Glutamatergic neuron (in vitro differentiated cells): ENCODE measurements around the gene S100A11. TPM values are rescaled to one million over a fixed set of nuclear protein-coding genes. Genes with fewer than 3 reads are reported as not detected.

Experiments
- DNase-seq: peaks from one replicate; pipeline ENCODE4 v3.0.0; 2022
- H3K27ac Mint-ChIP-seq: one replicate; pipeline ENCODE4 v1.8.0; 2020; ENCODE audit warnings: mild to moderate bottlenecking, mixed read lengths, inconsistent platforms; ENCODE audit not compliant: unreplicated experiment
- H3K27me3 Mint-ChIP-seq: one replicate; pipeline ENCODE4 v1.8.0; 2020; ENCODE audit warnings: mild to moderate bottlenecking, moderate library complexity, mixed read lengths, inconsistent platforms; ENCODE audit not compliant: unreplicated experiment
- H3K36me3 Mint-ChIP-seq: one replicate; pipeline ENCODE4 v1.8.0; 2020; ENCODE audit warnings: mild to moderate bottlenecking, mixed read lengths, inconsistent platforms; ENCODE audit not compliant: unreplicated experiment
- H3K4me1 Mint-ChIP-seq: one replicate; pipeline ENCODE4 v1.8.0; 2020; ENCODE audit warnings: mild to moderate bottlenecking, low read depth, mixed read lengths, inconsistent platforms; ENCODE audit not compliant: unreplicated experiment
- H3K4me3 Mint-ChIP-seq: one replicate; pipeline ENCODE4 v1.8.0; 2020; ENCODE audit warnings: mild to moderate bottlenecking, mixed read lengths, inconsistent platforms; ENCODE audit not compliant: unreplicated experiment
- H3K9me3 Mint-ChIP-seq: one replicate; pipeline ENCODE4 v1.8.0; 2020; ENCODE audit warnings: mild to moderate bottlenecking, moderate library complexity, mixed read lengths, inconsistent platforms; ENCODE audit not compliant: unreplicated experiment
- total RNA-seq: library from RNA; stranded (reverse); fragmentation: NEBNext Ultra II Directional; extraction: Animal tissue kit (Norgen Biotek cat#: 25700); gene quantifications from one replicate; pipeline ENCODE4 v1.2.1, GENCODE V29; 2021; ENCODE audit not compliant: unreplicated experiment
- TF ChIP-seq, protein P1 (sequence below): fragments of 200-600 bp; sonication (generic); IDR thresholded peaks from one replicate; pipeline ENCODE4 v1.5.0; 2021; ENCODE audit not compliant: partially characterized antibody, unreplicated experiment

The S100A11 gene
- total RNA-seq, 1 donor from 2014 or later = 45.1 TPM

DNA sequence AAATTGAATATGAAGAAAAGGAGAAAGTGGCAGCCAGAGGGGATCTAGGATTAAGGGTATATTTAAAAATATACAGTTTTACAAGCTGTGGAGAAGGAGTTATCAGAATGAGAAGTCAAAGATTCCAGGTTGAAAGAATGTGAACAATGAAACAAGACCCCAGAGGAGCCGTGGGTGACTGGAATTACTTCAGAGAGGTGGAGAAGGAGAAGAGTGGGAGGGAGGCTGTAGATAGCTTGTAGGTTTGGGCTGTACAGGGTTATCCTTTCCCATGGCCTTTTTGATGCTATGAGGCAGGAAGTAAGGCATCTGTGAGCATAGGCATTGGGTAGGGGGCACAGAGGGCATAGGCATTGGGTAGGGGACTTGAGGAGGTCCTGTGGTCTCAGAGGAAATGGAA is 5.2 kb upstream of the S100A11 start:
- TF ChIP-seq, protein P1, sequence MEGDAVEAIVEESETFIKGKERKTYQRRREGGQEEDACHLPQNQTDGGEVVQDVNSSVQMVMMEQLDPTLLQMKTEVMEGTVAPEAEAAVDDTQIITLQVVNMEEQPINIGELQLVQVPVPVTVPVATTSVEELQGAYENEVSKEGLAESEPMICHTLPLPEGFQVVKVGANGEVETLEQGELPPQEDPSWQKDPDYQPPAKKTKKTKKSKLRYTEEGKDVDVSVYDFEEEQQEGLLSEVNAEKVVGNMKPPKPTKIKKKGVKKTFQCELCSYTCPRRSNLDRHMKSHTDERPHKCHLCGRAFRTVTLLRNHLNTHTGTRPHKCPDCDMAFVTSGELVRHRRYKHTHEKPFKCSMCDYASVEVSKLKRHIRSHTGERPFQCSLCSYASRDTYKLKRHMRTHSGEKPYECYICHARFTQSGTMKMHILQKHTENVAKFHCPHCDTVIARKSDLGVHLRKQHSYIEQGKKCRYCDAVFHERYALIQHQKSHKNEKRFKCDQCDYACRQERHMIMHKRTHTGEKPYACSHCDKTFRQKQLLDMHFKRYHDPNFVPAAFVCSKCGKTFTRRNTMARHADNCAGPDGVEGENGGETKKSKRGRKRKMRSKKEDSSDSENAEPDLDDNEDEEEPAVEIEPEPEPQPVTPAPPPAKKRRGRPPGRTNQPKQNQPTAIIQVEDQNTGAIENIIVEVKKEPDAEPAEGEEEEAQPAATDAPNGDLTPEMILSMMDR = no peak
- H3K4me1 Mint-ChIP-seq = no peaks in the 10 kb centered on the region
- H3K36me3 Mint-ChIP-seq = no peaks in the 10 kb centered on the region
- H3K4me3 Mint-ChIP-seq = no peak overlapping the region
- H3K9me3 Mint-ChIP-seq = no peaks in the 10 kb centered on the region
- no peak overlapping the region for H3K27ac Mint-ChIP-seq
- DNase-seq = no peak
- no peaks in the 10 kb centered on the region for H3K27me3 Mint-ChIP-seq

DNA sequence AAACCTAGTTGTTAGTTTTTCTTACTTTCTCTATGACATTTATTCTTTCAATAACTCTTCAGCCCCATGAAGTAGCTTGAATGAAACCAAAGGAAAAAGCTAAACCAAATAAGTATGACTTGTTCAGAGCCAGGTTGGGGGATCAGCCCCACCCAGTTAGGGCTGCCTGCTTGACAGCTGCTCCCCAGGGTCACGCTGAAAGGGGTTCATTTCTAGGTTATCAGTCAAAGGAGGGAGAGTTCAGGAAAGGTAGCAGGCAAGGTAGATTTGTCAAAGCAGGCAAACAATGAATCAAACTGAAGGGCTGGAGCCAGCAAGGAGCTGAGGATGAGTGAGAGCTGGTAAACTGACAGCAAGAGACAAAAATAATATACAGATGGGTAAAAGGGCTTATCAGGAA is 3.1 kb upstream of the S100A11 start:
- no peak overlapping the region for H3K4me3 Mint-ChIP-seq
- H3K27ac Mint-ChIP-seq = no peak overlapping the region
- no peaks in the 10 kb centered on the region for H3K9me3 Mint-ChIP-seq
- H3K36me3 Mint-ChIP-seq = no peaks in the 10 kb centered on the region
- no peak for DNase-seq
- TF ChIP-seq, protein P1 = no peak
- no peaks in the 10 kb centered on the region for H3K27me3 Mint-ChIP-seq
- H3K4me1 Mint-ChIP-seq = peaks cover 9% of the 10 kb centered on the region

DNA sequence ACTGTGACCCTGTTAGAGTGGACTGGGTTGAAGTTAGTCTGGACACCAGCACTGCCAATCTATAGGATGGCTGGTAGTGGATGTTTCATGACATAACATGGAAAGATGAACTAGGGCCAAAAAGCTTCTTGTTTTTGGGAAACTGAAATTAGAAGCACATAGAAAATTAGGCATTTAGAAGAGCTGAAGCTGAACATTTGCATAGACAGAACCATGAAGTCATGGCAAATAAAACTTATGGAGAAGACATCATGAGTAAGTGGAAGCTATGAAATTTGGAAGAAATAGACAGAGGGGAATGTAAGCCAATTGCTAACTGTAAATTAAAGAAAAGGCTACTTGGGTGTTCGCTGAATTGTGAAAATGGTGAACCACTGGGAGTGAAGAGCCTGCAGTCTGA is 2.7 kb upstream of the S100A11 start:
- H3K36me3 Mint-ChIP-seq = no peaks in the 10 kb centered on the region
- TF ChIP-seq, protein P1 = no peak
- H3K4me3 Mint-ChIP-seq = no peak overlapping the region
- H3K9me3 Mint-ChIP-seq = no peaks in the 10 kb centered on the region
- no peaks in the 10 kb centered on the region for H3K27me3 Mint-ChIP-seq
- peaks cover 12% of the 10 kb centered on the region for H3K4me1 Mint-ChIP-seq
- DNase-seq = no peak
- H3K27ac Mint-ChIP-seq = no peak overlapping the region

DNA sequence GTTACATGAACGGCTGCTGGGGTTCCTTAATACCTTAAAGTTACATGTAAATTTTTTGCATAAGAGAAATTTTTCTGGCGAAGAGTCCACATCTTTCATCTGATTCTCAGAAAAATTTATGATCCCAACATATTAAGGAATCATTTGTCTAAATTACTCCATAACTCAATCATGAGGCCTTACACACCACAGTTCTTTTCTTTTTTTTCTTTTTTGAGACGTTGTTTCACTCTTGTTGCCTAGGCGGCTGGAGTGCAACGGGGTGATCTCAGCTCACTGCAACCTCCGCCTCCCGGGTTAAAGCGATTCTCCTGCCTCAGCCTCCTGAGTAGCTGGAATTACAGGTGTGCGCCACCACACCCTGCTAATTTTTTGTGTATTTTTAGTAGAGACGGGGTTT is 2.1 kb upstream of the S100A11 start:
- no peak for DNase-seq
- TF ChIP-seq, protein P1 = no peak
- Mint-ChIP-seq H3K4me3 (no peak overlapping the region), H3K27me3 (no peaks in the 10 kb centered on the region), H3K9me3 (no peaks in the 10 kb centered on the region), H3K27ac (no peak overlapping the region), H3K36me3 (no peaks in the 10 kb centered on the region), H3K4me1 (peaks cover 12% of the 10 kb centered on the region)

DNA sequence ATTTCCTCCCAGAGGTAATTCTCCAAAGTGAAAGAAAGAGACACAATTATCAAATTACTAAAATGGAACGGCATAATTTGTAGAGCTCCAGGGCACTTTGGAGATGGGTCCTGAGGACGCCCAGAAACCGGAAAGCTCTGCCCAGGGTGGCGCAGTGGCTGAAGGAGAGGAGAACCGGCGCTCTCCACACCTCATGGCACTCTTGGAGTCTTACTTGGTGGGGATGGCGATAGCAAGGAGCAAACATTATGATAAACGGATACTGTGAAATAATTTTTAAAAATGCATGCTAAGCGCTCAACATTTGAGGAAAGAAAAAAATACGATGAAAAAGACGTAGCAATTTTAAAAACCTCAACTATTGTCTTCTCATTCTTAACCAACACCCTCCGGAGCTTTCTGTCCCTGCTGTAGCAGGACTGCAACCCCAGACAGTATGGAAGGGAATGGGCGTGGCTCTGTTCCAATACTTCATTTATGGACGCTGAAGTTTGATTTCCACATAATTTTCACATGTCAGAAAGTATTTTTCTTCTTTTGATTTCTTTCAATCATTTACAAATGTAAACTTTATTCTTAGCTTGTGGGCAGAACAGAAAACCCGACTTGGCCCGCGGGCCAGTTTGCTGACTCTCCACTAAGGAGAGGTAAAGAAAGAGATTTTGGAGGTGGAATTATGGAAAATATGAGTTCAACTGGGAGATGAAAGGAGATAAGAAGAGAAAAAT is 1.1 kb downstream of the S100A11 start:
- Mint-ChIP-seq H3K36me3 (no peaks in the 10 kb centered on the region), H3K27me3 (no peaks in the 10 kb centered on the region), H3K27ac (peak overlapping the region; percentile 86), H3K4me3 (peak overlapping the region; percentile 93), H3K9me3 (no peaks in the 10 kb centered on the region), H3K4me1 (peaks cover 12% of the 10 kb centered on the region)
- DNase-seq = no peak
- TF ChIP-seq, protein P1 = no peak
